Mammary epithelial cell (primary cell): ENCODE measurements around the gene CNIH3.

Experiments
- CTCF ChIP-seq, 2 donors: IDR thresholded peaks in 1 of 2; conservative IDR thresholded peaks in 1 of 2; 2 replicates each; pipeline ENCODE4 v1.5.1; 2011 to 2012; ENCODE audit warnings: inconsistent platforms in 2 of 2, low read length in 2 of 2, mild to moderate bottlenecking in 2 of 2, control low read depth in 1 of 2, low read depth in 1 of 2; ENCODE audit not compliant: insufficient read depth in 1 of 2; ENCODE audit errors: extremely low read depth in 1 of 2
- EZH2 ChIP-seq: IDR thresholded peaks from 2 replicates; pipeline ENCODE4 v1.6.1; 2012; ENCODE audit warnings: low read length, inconsistent platforms, borderline replicate concordance

- TF ChIP-seq CTCF (conservative IDR thresholded peaks at IDR 0.05 in 1 of 2, IDR thresholded peaks at IDR 0.05 in 1 of 2; ENCODE audit: extremely low read depth in 1 of 2, insufficient read depth in 1 of 2, low read depth in 1 of 2, low read length in 2 of 2) (no peak), EZH2 (no peak)
These were observed 67.8 kb downstream of the CNIH3 start for GRCh38 chr1:224683936-224684335.
